ENCODE measurements around the gene GAP43.

The GAP43 gene

GRCh38 chr3:115662356-115662755, 39.0 kb downstream of the GAP43 start:
- no peak for DNase-seq (ENCODE audit: low read depth)

- DNase-seq (ENCODE audit: low read depth): no peak
Observed at GRCh38 chr3:115663414-115663813, 40.1 kb downstream of the GAP43 start.

- DNase-seq (ENCODE audit: low read depth): no peak
Observed at GRCh38 chr3:115666081-115666480, 42.8 kb downstream of the GAP43 start.

DNA sequence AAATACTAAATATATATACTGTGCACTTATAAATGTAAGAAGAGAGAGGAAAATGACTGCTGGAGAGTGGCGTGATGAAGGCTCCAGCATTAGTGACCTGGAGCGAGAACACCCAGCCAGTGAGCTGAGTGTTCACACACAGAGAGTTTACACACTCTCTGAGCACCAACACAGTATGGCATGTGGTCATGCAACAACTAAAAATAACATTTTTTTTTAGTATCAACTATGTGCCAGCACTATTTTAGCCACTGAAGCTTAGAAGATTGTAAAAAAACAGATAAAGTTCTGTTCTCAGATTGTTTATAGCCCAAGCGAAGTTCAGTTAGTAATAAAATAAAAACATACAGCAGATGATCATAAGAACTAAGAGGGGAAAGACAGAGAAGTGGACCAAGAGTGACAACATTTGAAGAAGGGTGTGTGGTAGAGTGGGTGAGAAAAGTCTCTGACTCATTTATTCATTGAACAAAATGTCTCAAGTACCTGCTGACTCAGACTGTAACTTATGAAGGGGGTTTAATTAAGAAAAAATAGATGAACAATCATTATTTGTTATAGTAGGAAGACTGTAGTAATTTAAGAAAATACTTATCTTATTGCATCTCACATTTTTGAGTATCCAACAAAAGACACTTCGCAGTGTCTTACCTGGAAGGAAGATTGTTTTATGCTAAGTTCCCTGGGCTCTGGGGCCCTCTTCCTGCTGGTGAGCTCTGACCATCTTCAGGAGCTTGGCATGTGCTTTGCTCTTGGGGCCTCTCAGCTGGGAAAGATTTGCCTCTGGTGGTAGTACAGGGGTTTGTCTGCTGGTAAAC, 43.8 kb downstream of the GAP43 start:
- no peak for DNase-seq (ENCODE audit: low read depth)

DNA sequence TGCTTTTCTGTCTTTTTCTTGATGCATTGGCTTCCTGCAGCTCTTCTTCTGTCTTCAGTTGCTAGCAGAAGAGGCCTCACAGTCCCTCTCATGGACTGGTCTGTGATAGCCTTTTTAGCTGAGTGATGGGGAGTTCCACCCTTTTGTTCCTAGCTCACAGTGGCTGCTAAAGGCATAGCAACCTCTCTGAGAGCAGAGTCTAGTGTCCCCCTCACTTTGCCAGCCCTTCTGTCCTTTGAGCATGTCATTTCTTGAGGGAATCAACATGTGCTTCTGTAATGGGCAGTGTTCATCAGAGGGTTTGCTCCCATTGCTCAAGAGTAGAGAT, 44.4 kb downstream of the GAP43 start:
- DNase-seq (ENCODE audit: low read depth): no peak

- no peak for DNase-seq (ENCODE audit: low read depth)
Observed at GRCh38 chr3:115670911-115671310, 47.6 kb downstream of the GAP43 start.

DNA sequence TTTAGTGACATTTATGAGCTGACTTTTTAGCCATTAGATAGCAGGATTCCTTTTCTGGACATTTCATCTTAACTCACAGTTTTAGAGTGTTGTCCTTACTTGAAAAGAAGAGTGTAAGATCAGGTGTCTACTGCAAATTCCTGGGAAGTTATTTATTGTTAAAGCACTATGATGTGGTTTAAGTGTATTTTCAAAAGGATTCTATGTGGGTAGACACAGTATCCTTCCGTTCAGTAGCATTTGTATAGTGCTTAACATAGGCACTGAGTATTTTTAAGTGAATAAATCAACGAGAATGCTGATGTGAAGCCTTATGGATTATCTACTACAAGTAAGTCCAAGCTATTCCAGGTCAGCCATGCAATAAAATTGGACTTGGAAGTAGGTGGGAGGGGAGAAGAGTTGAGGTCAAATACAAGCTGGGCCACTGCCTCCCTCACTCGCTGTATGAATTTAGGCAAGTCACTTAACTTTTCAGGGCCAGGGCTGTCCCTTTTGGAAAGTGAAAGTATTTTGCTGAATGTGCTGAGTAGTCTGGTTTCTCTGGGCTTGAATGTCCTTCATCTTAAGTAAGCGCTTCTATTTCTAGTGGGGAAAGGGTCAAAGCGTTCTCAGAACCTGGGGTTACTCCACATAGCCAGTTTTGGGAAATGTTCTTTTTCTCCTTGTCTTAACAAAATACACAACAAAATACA, 48.6 kb downstream of the GAP43 start:
- DNase-seq (ENCODE audit: low read depth): no peak

DNA sequence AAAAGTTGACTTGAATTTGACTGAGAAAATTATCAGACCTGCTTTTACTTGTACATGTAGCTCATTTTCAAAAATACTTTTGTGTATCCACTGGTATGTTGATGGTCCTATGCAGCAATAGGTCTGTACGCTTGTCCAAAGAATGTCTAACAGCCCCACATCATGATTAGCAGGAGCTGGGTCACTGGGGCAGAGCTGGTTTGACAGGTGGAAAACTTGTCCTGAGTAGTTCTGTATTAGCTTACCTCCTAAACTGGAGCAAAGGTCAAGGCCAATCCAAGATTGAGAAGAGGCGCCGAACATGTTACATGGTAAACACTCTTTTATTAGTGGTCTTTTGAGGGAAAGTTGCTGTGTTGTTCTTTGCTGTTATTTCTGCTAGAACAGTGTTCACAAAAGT, 50.6 kb downstream of the GAP43 start:
- no peak for DNase-seq (ENCODE audit: low read depth)

DNA sequence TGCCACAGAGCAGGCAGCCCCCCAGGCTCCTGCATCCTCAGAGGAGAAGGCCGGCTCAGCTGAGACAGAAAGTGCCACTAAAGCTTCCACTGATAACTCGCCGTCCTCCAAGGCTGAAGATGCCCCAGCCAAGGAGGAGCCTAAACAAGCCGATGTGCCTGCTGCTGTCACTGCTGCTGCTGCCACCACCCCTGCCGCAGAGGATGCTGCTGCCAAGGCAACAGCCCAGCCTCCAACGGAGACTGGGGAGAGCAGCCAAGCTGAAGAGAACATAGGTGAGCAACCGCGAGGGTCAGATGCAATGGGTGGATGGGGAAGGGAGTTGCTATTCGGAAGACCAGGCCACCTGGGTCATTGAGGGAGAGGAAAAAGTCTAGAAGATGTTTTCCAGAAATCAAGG, 53.0 kb downstream of the GAP43 start:
- no peak for DNase-seq (ENCODE audit: low read depth)

GRCh38 chr3:115680803-115681345, 57.6 kb downstream of the GAP43 start:
- DNase-seq (ENCODE audit: low read depth): no peak

GRCh38 chr3:115681736-115682135, 58.4 kb downstream of the GAP43 start:
- no peak for DNase-seq (ENCODE audit: low read depth)

DNA sequence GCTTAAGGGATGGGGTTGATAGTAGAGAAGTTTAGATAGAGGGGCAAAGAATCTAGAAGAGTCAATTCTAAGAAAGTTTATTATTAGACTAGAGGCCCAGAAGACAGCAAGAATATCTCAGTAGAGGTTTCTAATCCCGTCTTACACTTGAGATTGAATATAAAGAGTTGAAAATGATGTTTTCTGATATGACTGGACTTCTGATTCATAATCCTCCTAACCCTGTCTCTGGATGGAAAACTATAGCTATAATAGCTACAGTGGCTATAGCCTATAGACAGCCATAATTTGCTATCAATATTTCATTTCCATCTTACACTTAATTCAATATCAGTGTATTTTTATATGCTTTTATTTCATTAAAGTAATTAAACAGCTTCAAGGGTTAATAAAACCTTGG, 60.0 kb downstream of the GAP43 start:
- no peak for DNase-seq (ENCODE audit: low read depth)

DNA sequence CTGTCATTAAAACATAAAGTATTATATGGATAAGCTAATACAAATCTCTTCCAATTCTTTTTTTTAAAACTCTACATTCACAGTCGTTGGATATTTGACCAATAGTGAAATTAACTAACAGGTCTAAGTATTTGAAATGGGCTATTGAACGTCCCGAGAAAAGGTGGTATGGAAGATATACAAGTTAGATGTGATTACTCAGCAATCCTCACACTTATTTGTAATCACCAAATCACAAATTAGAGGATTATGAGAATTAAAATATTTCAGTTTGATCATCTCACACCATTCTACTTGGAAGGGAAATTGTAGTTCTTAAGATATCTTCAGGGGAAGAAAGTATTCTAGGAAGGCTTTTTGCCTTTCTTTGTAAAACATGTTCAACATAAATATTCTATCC, 60.5 kb downstream of the GAP43 start:
- DNase-seq (ENCODE audit: low read depth): no peak

DNA sequence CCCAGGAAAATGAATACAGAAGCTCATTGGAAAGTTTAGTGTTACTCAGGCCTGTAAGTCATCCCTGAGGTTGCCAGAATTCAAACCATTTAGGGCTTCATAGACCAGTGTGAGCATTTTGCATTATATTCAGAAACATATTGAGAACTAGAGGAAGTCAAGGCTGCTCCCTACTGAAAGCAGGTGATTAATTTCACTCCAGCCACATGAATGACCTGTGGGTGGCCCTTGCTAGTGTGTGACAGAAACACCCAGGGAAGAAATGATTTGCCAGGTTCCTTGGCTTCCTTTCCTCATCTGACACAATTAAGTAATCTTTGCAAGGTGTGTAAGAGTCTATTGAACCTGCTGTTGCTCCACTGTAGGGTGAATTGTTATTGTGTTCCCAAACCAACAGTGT, 61.8 kb downstream of the GAP43 start:
- DNase-seq (ENCODE audit: low read depth): no peak

- DNase-seq (ENCODE audit: low read depth): no peak
Observed at GRCh38 chr3:115687721-115688120, 64.4 kb downstream of the GAP43 start.

- no peak for DNase-seq (ENCODE audit: low read depth)
Observed at GRCh38 chr3:115688418-115688817, 65.1 kb downstream of the GAP43 start.

GRCh38 chr3:115689928-115690327, 66.6 kb downstream of the GAP43 start:
- DNase-seq (ENCODE audit: low read depth): no peak

DNA sequence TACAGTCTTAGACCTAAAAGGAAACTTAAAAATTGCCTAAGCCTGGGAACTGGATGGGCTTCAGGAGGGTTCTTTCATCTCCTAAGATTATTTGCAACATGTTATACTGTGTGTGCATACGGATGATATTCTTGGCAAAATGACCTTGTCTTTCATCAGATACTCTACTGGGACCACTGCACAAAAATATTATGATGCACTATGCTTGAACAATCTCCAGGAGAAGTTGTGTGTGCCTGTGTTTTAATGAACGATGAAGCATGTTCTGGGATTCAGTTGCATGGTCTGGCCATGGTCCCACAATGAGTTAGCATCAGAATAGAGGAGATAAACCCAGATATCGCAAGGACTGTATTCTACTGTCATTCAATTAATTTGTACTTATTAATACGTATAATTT, 68.7 kb downstream of the GAP43 start:
- no peak for DNase-seq (ENCODE audit: low read depth)

- peak; percentile 65 for DNase-seq (ENCODE audit: low read depth)
Observed at GRCh38 chr3:115692887-115693524, 69.7 kb downstream of the GAP43 start.

DNA sequence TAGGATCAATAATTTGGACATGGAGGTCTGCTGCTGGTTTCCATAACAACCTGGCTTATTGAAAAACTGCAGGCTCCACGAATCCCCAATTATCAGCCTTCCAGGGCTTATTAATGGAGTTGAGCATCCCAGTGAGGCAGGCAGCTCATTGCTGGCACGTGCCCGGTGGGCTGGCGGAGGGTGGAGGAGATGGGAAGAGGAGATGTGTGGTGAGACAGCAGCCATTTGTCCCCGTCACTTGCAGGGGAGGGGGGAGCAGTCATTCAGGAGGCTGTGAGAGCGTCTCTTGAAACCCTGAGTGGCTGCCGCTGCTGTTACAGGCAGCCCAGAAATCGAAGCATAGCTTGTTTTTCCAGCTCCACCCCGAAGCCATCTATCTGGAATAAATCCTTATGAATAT, 70.6 kb downstream of the GAP43 start:
- DNase-seq (ENCODE audit: low read depth): no peak

- DNase-seq (ENCODE audit: low read depth): no peak
Observed at GRCh38 chr3:115695090-115695489, 71.8 kb downstream of the GAP43 start.

DNA sequence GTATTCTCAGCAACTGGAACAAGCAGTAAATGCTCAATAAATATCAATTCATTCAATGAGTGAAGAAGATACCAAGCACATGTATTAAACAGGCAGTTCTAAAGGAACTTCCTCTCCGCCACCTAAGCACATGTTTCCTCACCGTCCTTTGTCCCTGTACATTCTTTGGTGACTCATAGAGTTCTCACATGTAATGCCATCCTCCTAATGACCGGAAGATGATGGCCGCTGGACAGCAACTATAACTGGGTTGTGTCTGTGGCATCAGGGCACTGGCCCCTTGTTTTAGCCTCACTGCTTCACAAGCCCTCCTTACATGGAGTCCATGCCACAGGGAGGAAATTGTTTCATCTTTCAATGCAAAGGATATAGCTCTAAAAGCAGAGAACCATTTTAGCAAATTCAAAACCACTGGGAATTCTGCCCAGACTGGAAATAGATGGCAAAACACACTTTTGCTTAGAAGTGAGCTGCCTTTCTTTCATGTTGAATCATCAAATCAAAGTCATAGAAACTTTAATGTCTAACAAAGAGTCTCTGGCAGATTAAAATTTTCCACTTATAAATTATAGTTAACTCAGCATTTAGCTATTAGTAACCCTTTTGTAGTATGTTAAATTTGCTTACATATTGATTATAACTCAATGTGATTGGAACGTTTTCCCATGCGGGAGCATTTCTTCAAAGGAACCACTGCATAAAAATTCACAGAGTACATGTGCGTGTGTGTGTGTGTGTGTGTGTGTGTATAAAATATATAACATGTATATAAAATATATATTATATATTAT, 74.1 kb downstream of the GAP43 start:
- DNase-seq (ENCODE audit: low read depth): no peak
